ENCODE data around the gene EZH2. TPM values are rescaled to one million over a fixed set of nuclear protein-coding genes. Genes with fewer than 3 reads are reported as not detected.
A peak's percentile ranks its signal among the peaks of the same experiment; 100 is the strongest.

Gene EZH2
- polyA plus RNA-seq (ENCODE audit: low read depth in 6 of 6), result 1 to 10 TPM; 1.6 to 4.2 (median 3.0) TPM

- Mint-ChIP-seq H3K27me3 (no peaks in the 10 kb centered on the region), H3K9me3 (no peaks in the 10 kb centered on the region), H3K36me3 (no peaks in the 10 kb centered on the region), H3K27ac (peak within 1 kb of the TSS; percentile 94 to 99 (median 97)), H3K4me1 (peaks cover 0 to 10% (median 9%) of the 10 kb centered on the region in 3 donors), H3K4me3 (peak within 1 kb of the TSS; percentile 89 to 98 (median 96))
- DNase-seq (no peak), ATAC-seq (ENCODE audit: low read depth in 2 of 2) (no peak)
These were observed at the start of gene EZH2 for GRCh38 chr7:148884049-148884298. TSS of gene EZH2 (minus strand) at chr7:148884291. CDS start at chr7:148847298, 36,993 bp downstream.

GRCh38 chr7:148931470-148931869 is 47.4 kb upstream of the EZH2 start:
- Mint-ChIP-seq H3K27ac (no peak overlapping the region), H3K4me3 (no peak overlapping the region), H3K9me3 (no peaks in the 10 kb centered on the region), H3K4me1 (peaks cover 0 to 4% (median 0%) of the 10 kb centered on the region in 3 donors), H3K36me3 (no peaks in the 10 kb centered on the region), H3K27me3 (no peaks in the 10 kb centered on the region)
- DNase-seq, result no peak
- no peak for ATAC-seq (ENCODE audit: low read depth in 2 of 2)

GRCh38 chr7:148930335-148930734 is 46.2 kb upstream of the EZH2 start:
- Mint-ChIP-seq H3K4me3 (no peak overlapping the region), H3K27me3 (no peaks in the 10 kb centered on the region), H3K9me3 (no peaks in the 10 kb centered on the region), H3K36me3 (no peaks in the 10 kb centered on the region), H3K4me1 (peaks cover 0 to 4% (median 0%) of the 10 kb centered on the region in 3 donors), H3K27ac (peak overlapping the region in 2 of 6 donors; percentile 67 to 77)
- ATAC-seq (ENCODE audit: low read depth in 2 of 2) (no peak), DNase-seq (no peak)

GRCh38 chr7:148929176-148929575 is 45.1 kb upstream of the EZH2 start:
- DNase-seq, result no peak
- no peak overlapping the region for H3K4me3 Mint-ChIP-seq
- ATAC-seq (ENCODE audit: low read depth in 2 of 2), result no peak
- no peaks in the 10 kb centered on the region for H3K9me3 Mint-ChIP-seq
- no peaks in the 10 kb centered on the region for H3K27me3 Mint-ChIP-seq
- peaks cover 0 to 4% (median 0%) of the 10 kb centered on the region in 3 donors for H3K4me1 Mint-ChIP-seq
- no peaks in the 10 kb centered on the region for H3K36me3 Mint-ChIP-seq
- H3K27ac Mint-ChIP-seq, result no peak overlapping the region

DNA sequence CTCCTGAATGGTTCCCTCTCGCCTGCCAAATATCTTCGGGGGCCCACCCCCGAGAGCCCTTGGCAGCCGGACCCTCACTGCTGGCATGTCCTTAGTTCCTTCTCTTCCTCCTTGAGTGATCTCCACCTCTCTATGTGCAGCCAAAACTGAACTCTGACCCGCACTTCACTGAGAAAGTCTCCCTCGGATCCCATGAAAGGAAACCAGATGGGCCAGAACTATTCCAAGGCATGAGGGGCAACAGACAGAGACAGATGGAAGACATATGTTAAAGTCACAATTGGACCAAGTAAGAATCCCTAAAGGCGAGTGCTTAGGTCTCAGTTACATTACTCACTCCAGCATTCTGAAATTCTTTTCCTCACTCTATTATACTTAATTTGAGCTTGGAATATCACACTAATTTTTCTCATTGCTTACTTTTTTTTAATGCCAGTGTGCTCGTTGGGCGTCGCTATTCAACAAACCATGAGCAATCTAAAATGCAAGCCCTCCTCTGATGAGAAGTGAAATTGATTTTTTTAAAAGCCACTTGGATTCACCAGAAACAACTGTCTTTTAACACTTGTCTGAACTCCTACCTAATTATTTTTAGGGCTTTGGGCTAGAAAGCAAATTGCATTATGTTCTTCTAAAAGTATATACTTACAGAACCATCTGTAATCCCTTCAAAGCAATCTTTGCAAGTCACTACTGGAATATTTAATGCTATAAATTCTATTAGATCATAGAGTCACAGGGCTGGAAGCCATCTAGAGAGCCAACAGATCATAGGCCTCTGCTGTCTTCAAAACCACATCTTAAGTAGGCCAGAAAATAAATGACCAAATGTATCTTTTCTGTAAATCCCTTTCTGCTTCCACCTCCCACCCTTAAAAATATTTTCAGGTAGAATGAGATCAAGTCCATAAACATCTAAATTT is 43.3 kb upstream of the EZH2 start:
- no peak for ATAC-seq (ENCODE audit: low read depth in 2 of 2)
- DNase-seq, result no peak
- Mint-ChIP-seq H3K9me3 (no peaks in the 10 kb centered on the region), H3K27ac (peak overlapping the region in 2 of 6 donors; percentile 21 to 61), H3K36me3 (no peaks in the 10 kb centered on the region), H3K27me3 (no peaks in the 10 kb centered on the region), H3K4me1 (peaks cover 0 to 4% (median 0%) of the 10 kb centered on the region in 3 donors), H3K4me3 (no peak overlapping the region)

- Mint-ChIP-seq H3K4me3 (no peak overlapping the region), H3K36me3 (no peaks in the 10 kb centered on the region), H3K27ac (peak overlapping the region in 1 of 6 donors; percentile 83), H3K4me1 (peaks cover 0 to 4% (median 0%) of the 10 kb centered on the region in 3 donors), H3K9me3 (no peaks in the 10 kb centered on the region), H3K27me3 (no peaks in the 10 kb centered on the region)
- ATAC-seq (ENCODE audit: low read depth in 2 of 2), result no peak
- DNase-seq, result no peak
These were observed 41.7 kb upstream of the EZH2 start for GRCh38 chr7:148925836-148926235.

DNA sequence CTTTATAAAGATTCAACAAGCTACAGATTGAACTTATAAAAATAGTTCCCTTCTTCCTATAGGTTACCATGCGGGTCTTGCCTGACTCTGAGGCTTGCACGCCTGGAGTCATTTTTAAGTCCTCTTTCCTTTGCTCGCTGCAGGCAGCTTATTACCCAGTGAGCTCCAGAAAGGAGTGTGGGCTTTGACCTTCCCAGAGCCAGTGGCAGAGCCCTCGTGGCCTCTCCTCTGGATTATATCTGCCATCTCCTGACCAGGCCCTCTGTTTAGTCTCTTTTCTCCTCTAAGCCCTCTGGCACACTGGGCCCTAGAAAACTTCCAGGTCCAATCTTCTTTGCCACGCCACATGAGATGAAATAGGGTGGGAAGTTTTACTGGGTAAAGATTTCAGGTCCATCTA is 39.9 kb upstream of the EZH2 start:
- Mint-ChIP-seq H3K9me3 (no peaks in the 10 kb centered on the region), H3K36me3 (no peaks in the 10 kb centered on the region), H3K27me3 (no peaks in the 10 kb centered on the region), H3K4me3 (no peak overlapping the region), H3K27ac (peak overlapping the region in 2 of 6 donors; percentile 15 to 65), H3K4me1 (peaks cover 0 to 4% (median 0%) of the 10 kb centered on the region in 3 donors)
- DNase-seq (no peak), ATAC-seq (ENCODE audit: low read depth in 2 of 2) (no peak)

GRCh38 chr7:148921806-148922205 is 37.7 kb upstream of the EZH2 start:
- peak overlapping the region in 1 of 6 donors; percentile 47 for H3K27ac Mint-ChIP-seq
- ATAC-seq (ENCODE audit: low read depth in 2 of 2), result no peak
- no peak for DNase-seq
- no peak overlapping the region for H3K4me3 Mint-ChIP-seq
- peaks cover 0 to 2% (median 0%) of the 10 kb centered on the region in 3 donors for H3K4me1 Mint-ChIP-seq
- H3K36me3 Mint-ChIP-seq, result no peaks in the 10 kb centered on the region
- no peaks in the 10 kb centered on the region for H3K9me3 Mint-ChIP-seq
- H3K27me3 Mint-ChIP-seq, result no peaks in the 10 kb centered on the region

DNA sequence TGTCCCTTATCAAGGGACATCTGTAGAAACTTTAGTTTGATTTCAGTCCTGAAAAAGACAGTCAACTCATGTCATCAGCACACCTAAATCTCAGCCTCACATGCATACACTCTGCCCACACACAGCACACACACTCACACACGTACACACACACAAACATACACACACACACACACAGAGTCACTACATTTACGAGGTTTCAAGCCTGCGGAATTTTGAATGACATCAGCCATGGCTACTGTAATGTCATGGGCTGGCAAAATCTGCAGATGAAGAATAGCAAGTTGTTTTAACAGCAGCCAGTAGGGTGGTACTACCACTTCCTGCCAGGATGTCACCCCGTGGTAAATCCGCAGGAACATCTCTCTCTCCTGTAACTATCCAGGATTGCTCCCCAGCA is 37.1 kb upstream of the EZH2 start:
- ATAC-seq (ENCODE audit: low read depth in 2 of 2), result no peak
- Mint-ChIP-seq H3K9me3 (no peaks in the 10 kb centered on the region), H3K4me3 (no peak overlapping the region), H3K27ac (peak overlapping the region in 1 of 6 donors; percentile 42), H3K36me3 (no peaks in the 10 kb centered on the region), H3K27me3 (no peaks in the 10 kb centered on the region), H3K4me1 (no peaks in the 10 kb centered on the region)
- DNase-seq, result no peak

- Mint-ChIP-seq H3K36me3 (no peaks in the 10 kb centered on the region), H3K4me3 (no peak overlapping the region), H3K4me1 (peaks cover 3 to 8% (median 5%) of the 10 kb centered on the region in 3 donors), H3K27ac (peak overlapping the region in 1 of 6 donors; percentile 9), H3K9me3 (no peaks in the 10 kb centered on the region), H3K27me3 (no peaks in the 10 kb centered on the region)
- DNase-seq (no peak), ATAC-seq (ENCODE audit: low read depth in 2 of 2) (no peak)
These were observed 35.8 kb upstream of the EZH2 start for GRCh38 chr7:148919859-148920258.

DNA sequence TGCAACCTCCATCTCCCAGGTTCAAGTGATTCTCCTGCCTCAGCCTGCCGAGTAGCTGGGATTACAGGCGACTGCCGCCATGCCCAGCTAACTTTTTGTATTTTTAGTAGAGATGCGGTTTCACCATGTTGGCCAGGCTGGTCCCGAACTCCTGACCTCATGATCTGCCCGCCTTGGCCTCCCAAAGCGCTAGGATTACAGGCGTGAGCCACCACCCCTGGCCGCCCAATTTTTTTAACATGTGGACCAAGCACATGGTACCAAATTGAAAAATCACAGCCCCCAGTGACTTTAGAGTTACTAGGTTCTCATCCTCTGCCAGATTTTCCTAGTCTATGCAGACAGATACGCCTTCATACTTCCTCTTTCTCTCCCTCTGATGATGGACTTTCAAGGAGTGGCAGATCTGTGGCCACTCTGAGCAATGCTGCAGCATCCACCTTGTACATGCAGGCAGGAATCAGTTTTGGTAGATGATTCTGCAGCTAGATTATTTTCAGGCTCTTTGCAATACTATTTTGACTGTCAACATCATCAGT is 34.0 kb upstream of the EZH2 start:
- Mint-ChIP-seq H3K9me3 (no peaks in the 10 kb centered on the region), H3K4me1 (peaks cover 3 to 23% (median 14%) of the 10 kb centered on the region in 3 donors), H3K4me3 (peak overlapping the region in 1 of 8 donors; percentile 29), H3K27me3 (no peaks in the 10 kb centered on the region), H3K36me3 (no peaks in the 10 kb centered on the region), H3K27ac (no peak overlapping the region)
- ATAC-seq (ENCODE audit: low read depth in 2 of 2) (no peak), DNase-seq (no peak)

DNA sequence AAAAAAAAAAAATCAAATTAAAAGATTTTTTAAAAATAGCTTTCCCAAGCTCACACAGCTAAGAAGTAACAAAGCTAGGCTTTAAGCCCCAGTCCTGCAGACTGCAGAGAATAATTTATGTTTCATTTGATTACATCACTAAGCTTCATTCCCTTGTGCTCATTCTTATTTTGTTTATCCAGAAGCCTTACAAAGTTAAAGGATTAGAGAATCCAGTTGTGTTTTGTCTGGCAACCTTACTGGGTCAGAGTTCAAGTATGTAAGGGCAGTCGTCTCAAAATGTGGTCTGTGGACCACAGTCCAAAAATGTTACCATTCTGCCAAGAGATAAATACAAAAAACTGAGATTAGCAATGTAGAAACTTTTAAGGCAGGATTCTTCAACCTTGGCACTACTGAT is 32.1 kb upstream of the EZH2 start:
- no peaks in the 10 kb centered on the region for H3K36me3 Mint-ChIP-seq
- no peaks in the 10 kb centered on the region for H3K9me3 Mint-ChIP-seq
- no peaks in the 10 kb centered on the region for H3K27me3 Mint-ChIP-seq
- ATAC-seq (ENCODE audit: low read depth in 2 of 2), result no peak
- no peak overlapping the region for H3K27ac Mint-ChIP-seq
- H3K4me3 Mint-ChIP-seq, result no peak overlapping the region
- DNase-seq, result no peak
- H3K4me1 Mint-ChIP-seq, result peaks cover 3 to 29% (median 14%) of the 10 kb centered on the region in 3 donors

- Mint-ChIP-seq H3K27ac (peak overlapping the region in 1 of 6 donors; percentile 50), H3K4me1 (peaks cover 3 to 29% (median 14%) of the 10 kb centered on the region in 3 donors), H3K27me3 (no peaks in the 10 kb centered on the region), H3K36me3 (no peaks in the 10 kb centered on the region), H3K4me3 (peak overlapping the region in 1 of 8 donors; percentile 28), H3K9me3 (no peaks in the 10 kb centered on the region)
- ATAC-seq (ENCODE audit: low read depth in 2 of 2) (no peak), DNase-seq (no peak)
These were observed 31.1 kb upstream of the EZH2 start for GRCh38 chr7:148915211-148915610.

- no peak for DNase-seq
- Mint-ChIP-seq H3K9me3 (no peaks in the 10 kb centered on the region), H3K27me3 (peaks cover 0 to 1% (median under 1%) of the 10 kb centered on the region in 3 donors), H3K4me1 (peaks cover 3 to 29% (median 14%) of the 10 kb centered on the region in 3 donors), H3K36me3 (no peaks in the 10 kb centered on the region), H3K27ac (no peak overlapping the region), H3K4me3 (peak overlapping the region in 1 of 8 donors; percentile 16)
- no peak for ATAC-seq (ENCODE audit: low read depth in 2 of 2)
These were observed 30.2 kb upstream of the EZH2 start for GRCh38 chr7:148914208-148914777.
